ENCODE data around the gene SLC39A11. TPM values are rescaled to one million over a fixed set of nuclear protein-coding genes. Genes with fewer than 3 reads are reported as not detected.

Gene SLC39A11
- total RNA-seq, 1 experiment from 2014 or later: 15.8 TPM

GRCh38 chr17:72598695-72599094, 493.8 kb downstream of the SLC39A11 start:
- H3K4me3 ChIP-seq: no peak overlapping the region
- no peaks in the 10 kb centered on the region for H3K9me3 ChIP-seq (replicated peaks)
- no peak overlapping the region for H3K27ac ChIP-seq
- H3K36me3 ChIP-seq: no peaks in the 10 kb centered on the region
- peaks cover 38% of the 10 kb centered on the region for H3K4me1 ChIP-seq (replicated peaks)
- no peak for DNase-seq (ENCODE audit: low read depth in 1 of 2, low spot score in 2 of 2)
- no peaks in the 10 kb centered on the region for H3K27me3 ChIP-seq (replicated peaks)

GRCh38 chr17:72597354-72598087, 495.0 kb downstream of the SLC39A11 start:
- no peak for DNase-seq (ENCODE audit: low read depth in 1 of 2, low spot score in 2 of 2)
- H3K4me3 ChIP-seq: no peak overlapping the region
- no peak overlapping the region for H3K27ac ChIP-seq
- 0 out of 2 replicates have a peak, but pooled peaks cover under 1% of the 10 kb centered on the region for H3K36me3 ChIP-seq
- H3K9me3 ChIP-seq (replicated peaks): 0 out of 2 replicates have a peak, but pooled peaks cover under 1% of the 10 kb centered on the region
- peaks cover 27% of the 10 kb centered on the region for H3K4me1 ChIP-seq (replicated peaks)
- peaks cover under 1% of the 10 kb centered on the region for H3K27me3 ChIP-seq (replicated peaks)

Other genes starting within 250 kb of the SLC39A11 start
- gene SSTR2, start 72.3 kb upstream of the SLC39A11 start, total RNA-seq (2014; rRNA removed; shearing (Covaris generic)): under 0.01 TPM in 1 of 2 replicates, not detected in the other
- 20.2 and 29.3 TPM in 2 replicates for gene COG1, start 100.4 kb upstream of the SLC39A11 start, total RNA-seq (2014; rRNA removed; shearing (Covaris generic))
- 0.21 TPM in 1 of 2 replicates, not detected in the other for gene CPSF4L, start 169.2 kb upstream of the SLC39A11 start, total RNA-seq (2014; rRNA removed; shearing (Covaris generic))
- 55.2 and 76.1 TPM in 2 replicates for gene CDC42EP4, start 219.3 kb upstream of the SLC39A11 start, total RNA-seq (2014; rRNA removed; shearing (Covaris generic))